ENCODE data around the gene FETUB. TPM values are rescaled to one million over a fixed set of nuclear protein-coding genes. Genes with fewer than 3 reads are reported as not detected.

The FETUB gene
- total RNA-seq, 1 donor from 2014 or later = not detected

DNA sequence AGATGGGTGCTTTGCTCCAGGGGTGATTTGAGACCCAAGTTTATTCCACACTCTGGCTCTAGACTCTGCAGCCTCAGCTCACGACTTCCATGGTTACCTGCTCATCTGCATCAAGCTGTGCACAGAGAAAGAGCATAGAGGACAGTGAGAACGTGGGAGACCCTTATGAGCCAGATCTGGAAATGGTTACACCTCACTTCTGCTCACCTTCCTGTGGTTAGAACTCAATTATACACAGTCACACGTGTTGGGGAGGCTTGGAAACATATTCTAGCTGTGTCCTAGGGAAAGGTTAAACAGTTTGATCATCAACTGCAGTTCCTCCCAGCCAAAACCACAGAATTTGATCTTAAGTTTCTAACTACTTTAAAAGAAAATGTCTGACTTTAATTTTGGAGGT lies 1.8 kb downstream of the FETUB start:
- no peaks in the 10 kb centered on the region for H3F3A ChIP-seq (ENCODE audit: low read depth)
- no peaks in the 10 kb centered on the region for H3K27me3 ChIP-seq
- H3K79me2 ChIP-seq (ENCODE audit: low read depth) = no peaks in the 10 kb centered on the region
- Mint-ChIP-seq H3K9me3 (peaks cover 3% of the 10 kb centered on the region), H3K27ac (no peak overlapping the region), H3K4me1 (peaks cover 7% of the 10 kb centered on the region), H3K27me3 (ENCODE audit: insufficient read depth, low read depth) (peaks cover 5% of the 10 kb centered on the region), H3K4me3 (no peak overlapping the region), H3K36me3 (no peaks in the 10 kb centered on the region)
- DNase-seq (ENCODE audit: low spot score) = no peak
- no peak for TF ChIP-seq CTCF (IDR thresholded peaks at IDR 0.05)
- TF ChIP-seq EZH2 (IDR thresholded peaks at IDR 0.05) = no peak
- TF ChIP-seq EZH2phosphoT487 (IDR thresholded peaks at IDR 0.05) = no peak
- no peaks in the 10 kb centered on the region for H3K36me3 ChIP-seq
- peaks cover 5% of the 10 kb centered on the region for H3K4me1 ChIP-seq
- H3K4me2 ChIP-seq = no peak overlapping the region
- no peaks in the 10 kb centered on the region for H3K9me3 ChIP-seq (ENCODE audit: low read depth)
- no peak overlapping the region for H3K4me3 ChIP-seq
- H2AFZ ChIP-seq (replicated peaks) = no peak overlapping the region
- H3K9ac ChIP-seq = no peak overlapping the region
- H3K27ac ChIP-seq = no peak overlapping the region
- no peaks in the 10 kb centered on the region for H4K20me1 ChIP-seq (ENCODE audit: low read depth)

GRCh38 chr3:186643493-186643892 lies 3.3 kb downstream of the FETUB start:
- no peaks in the 10 kb centered on the region for H4K20me1 ChIP-seq (ENCODE audit: low read depth)
- H3K9ac ChIP-seq = no peak overlapping the region
- no peak overlapping the region for H3K4me2 ChIP-seq
- no peak for DNase-seq (ENCODE audit: low spot score)
- peaks cover 3% of the 10 kb centered on the region for H3K9me3 Mint-ChIP-seq
- H3K27ac Mint-ChIP-seq = no peak overlapping the region
- no peak for TF ChIP-seq EZH2 (IDR thresholded peaks at IDR 0.05)
- no peak overlapping the region for H3K27ac ChIP-seq
- H2AFZ ChIP-seq (replicated peaks) = no peak overlapping the region
- H3K4me1 ChIP-seq = peaks cover 5% of the 10 kb centered on the region
- H3K4me1 Mint-ChIP-seq = peaks cover 7% of the 10 kb centered on the region
- H3K27me3 Mint-ChIP-seq (ENCODE audit: insufficient read depth, low read depth) = peaks cover 5% of the 10 kb centered on the region
- no peaks in the 10 kb centered on the region for H3K27me3 ChIP-seq
- H3K36me3 ChIP-seq = no peaks in the 10 kb centered on the region
- H3K4me3 Mint-ChIP-seq = no peak overlapping the region
- H3F3A ChIP-seq (ENCODE audit: low read depth) = no peaks in the 10 kb centered on the region
- no peaks in the 10 kb centered on the region for H3K9me3 ChIP-seq (ENCODE audit: low read depth)
- no peaks in the 10 kb centered on the region for H3K36me3 Mint-ChIP-seq
- no peak overlapping the region for H3K4me3 ChIP-seq
- no peaks in the 10 kb centered on the region for H3K79me2 ChIP-seq (ENCODE audit: low read depth)

GRCh38 chr3:186644683-186645082 lies 4.5 kb downstream of the FETUB start:
- no peak overlapping the region for H2AFZ ChIP-seq (replicated peaks)
- no peak for DNase-seq (ENCODE audit: low spot score)
- H3K4me3 ChIP-seq = no peak overlapping the region
- H4K20me1 ChIP-seq (ENCODE audit: low read depth) = no peaks in the 10 kb centered on the region
- no peaks in the 10 kb centered on the region for H3K79me2 ChIP-seq (ENCODE audit: low read depth)
- H3K36me3 ChIP-seq = no peaks in the 10 kb centered on the region
- no peak overlapping the region for H3K4me2 ChIP-seq
- Mint-ChIP-seq H3K27me3 (ENCODE audit: insufficient read depth, low read depth) (peaks cover 5% of the 10 kb centered on the region), H3K9me3 (peaks cover 3% of the 10 kb centered on the region), H3K4me3 (no peak overlapping the region), H3K36me3 (no peaks in the 10 kb centered on the region), H3K4me1 (peaks cover 7% of the 10 kb centered on the region), H3K27ac (no peak overlapping the region)
- TF ChIP-seq EZH2 (IDR thresholded peaks at IDR 0.05) (no peak), EZH2phosphoT487 (IDR thresholded peaks at IDR 0.05) (no peak), CTCF (IDR thresholded peaks at IDR 0.05) (no peak)
- no peaks in the 10 kb centered on the region for H3F3A ChIP-seq (ENCODE audit: low read depth)
- no peak overlapping the region for H3K9ac ChIP-seq
- H3K27ac ChIP-seq = no peak overlapping the region
- no peaks in the 10 kb centered on the region for H3K9me3 ChIP-seq (ENCODE audit: low read depth)
- peaks cover 5% of the 10 kb centered on the region for H3K4me1 ChIP-seq
- no peaks in the 10 kb centered on the region for H3K27me3 ChIP-seq

DNA sequence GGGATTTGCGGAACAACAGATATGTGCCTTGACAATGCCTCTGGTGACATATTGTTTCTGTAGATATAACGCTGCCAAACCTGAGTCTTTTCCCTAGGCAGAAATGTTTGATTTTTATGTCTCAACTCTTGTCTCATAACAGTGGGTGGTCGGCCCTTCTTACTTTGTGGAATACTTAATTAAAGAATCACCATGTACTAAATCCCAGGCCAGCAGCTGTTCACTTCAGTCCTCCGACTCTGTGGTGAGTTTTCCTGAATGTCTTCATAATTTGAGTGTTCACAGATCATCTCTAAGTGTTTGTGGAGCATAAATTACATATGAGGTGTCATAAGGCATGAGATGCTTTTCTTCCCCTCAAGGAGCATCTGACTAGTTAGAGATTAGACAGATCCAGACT lies 5.9 kb downstream of the FETUB start:
- no peaks in the 10 kb centered on the region for H3K4me1 ChIP-seq
- no peak overlapping the region for H3K27ac ChIP-seq
- H3K9me3 ChIP-seq (ENCODE audit: low read depth) = no peaks in the 10 kb centered on the region
- H3K4me2 ChIP-seq = no peak overlapping the region
- no peaks in the 10 kb centered on the region for H3K27me3 ChIP-seq
- H3K27me3 Mint-ChIP-seq (ENCODE audit: insufficient read depth, low read depth) = peaks cover 3% of the 10 kb centered on the region
- H3K27ac Mint-ChIP-seq = no peak overlapping the region
- no peak for DNase-seq (ENCODE audit: low spot score)
- H3K4me3 Mint-ChIP-seq = no peak overlapping the region
- no peak overlapping the region for H3K9ac ChIP-seq
- no peak for TF ChIP-seq EZH2phosphoT487 (IDR thresholded peaks at IDR 0.05)
- TF ChIP-seq CTCF (IDR thresholded peaks at IDR 0.05) = no peak
- no peak for TF ChIP-seq EZH2 (IDR thresholded peaks at IDR 0.05)
- no peaks in the 10 kb centered on the region for H3K36me3 ChIP-seq
- no peaks in the 10 kb centered on the region for H4K20me1 ChIP-seq (ENCODE audit: low read depth)
- no peaks in the 10 kb centered on the region for H3K36me3 Mint-ChIP-seq
- H3K4me1 Mint-ChIP-seq = no peaks in the 10 kb centered on the region
- no peaks in the 10 kb centered on the region for H3F3A ChIP-seq (ENCODE audit: low read depth)
- H2AFZ ChIP-seq (replicated peaks) = no peak overlapping the region
- no peak overlapping the region for H3K4me3 ChIP-seq
- H3K9me3 Mint-ChIP-seq = peaks cover 3% of the 10 kb centered on the region
- H3K79me2 ChIP-seq (ENCODE audit: low read depth) = no peaks in the 10 kb centered on the region

Measured in neural progenitor cell (in vitro differentiated cells).